Astrocyte of the cerebellum (primary cell): ENCODE measurements around the gene SULF2.
"Not testable (repeated sequence)": the region's sequence is repeated elsewhere in the genome, so short reads cannot be mapped to it uniquely, and the experiment has no call there.

Source experiments
- DNase-seq: peaks from one replicate; pipeline ENCODE4 v3.0.0-alpha.2; 2011; ENCODE audit warnings: low read depth
- H3K4me3 ChIP-seq: 2 replicates; pipeline ENCODE4 v1.5.1; 2011; ENCODE audit warnings: mild to moderate bottlenecking, low read depth, low read length, moderate library complexity
- CTCF ChIP-seq: IDR thresholded peaks from 2 replicates; pipeline ENCODE4 v1.5.1; 2012; ENCODE audit warnings: low read length, low read depth, moderate library complexity, mild to moderate bottlenecking; ENCODE audit errors: missing control alignments
- in situ Hi-C: cut with HindIII; loops from 2 replicates; pipeline ENCODE4 v1.10.0; 2017; ENCODE audit warnings: low sequenced_read_pairs

The SULF2 gene

GRCh38 chr20:47785311-47785853 lies at the start of gene SULF2:
Gene SULF2 (minus strand): TSS chr20:47785481. CDS start chr20:47757363, 28,118 bp downstream.
- no peak for TF ChIP-seq CTCF
- in situ Hi-C loops = loop anchor here (10.0 kb wide), 1 partner anchor 509 kb away; no protein-coding TSS in a partner anchor
- DNase-seq = no peak
- peak within 1 kb of the TSS; percentile 71 for H3K4me3 ChIP-seq

GRCh38 chr20:47831675-47832074 lies 46.4 kb upstream of the SULF2 start:
- in situ Hi-C loops, H3K4me3 ChIP-seq, DNase-seq: not testable (repeated sequence)

GRCh38 chr20:47826716-47827115 lies 41.4 kb upstream of the SULF2 start:
- DNase-seq, H3K4me3 ChIP-seq, in situ Hi-C loops: not testable (repeated sequence)

- DNase-seq, in situ Hi-C loops, H3K4me3 ChIP-seq: not testable (repeated sequence)
These were observed 40.7 kb upstream of the SULF2 start for GRCh38 chr20:47826006-47826405.

- in situ Hi-C loops = no loop called here
These were observed 39.9 kb upstream of the SULF2 start for GRCh38 chr20:47825011-47825762.

GRCh38 chr20:47823941-47824340 lies 38.7 kb upstream of the SULF2 start:
- DNase-seq, H3K4me3 ChIP-seq, in situ Hi-C loops: not testable (repeated sequence)

More at GRCh38 chr20:47825011-47825762, 39.9 kb upstream of the SULF2 start:
- no peak for DNase-seq
- TF ChIP-seq CTCF = no peak
- no peak overlapping the region for H3K4me3 ChIP-seq

GRCh38 chr20:47821481-47822100 lies 36.3 kb upstream of the SULF2 start:
- no peak for TF ChIP-seq CTCF
- in situ Hi-C loops = no loop called here
- DNase-seq = no peak
- H3K4me3 ChIP-seq = no peak overlapping the region

- TF ChIP-seq CTCF = no peak
- H3K4me3 ChIP-seq = no peak overlapping the region
- no peak for DNase-seq
- in situ Hi-C loops = no loop called here
These were observed 33.8 kb upstream of the SULF2 start for GRCh38 chr20:47818996-47819609.
